IMR-90 (cell line): ENCODE measurements around the gene HRH3. TPM values are rescaled to one million over a fixed set of nuclear protein-coding genes. Genes with fewer than 3 reads are reported as not detected.

Source experiments
- ATAC-seq: fragments of 200-7000 bp; cut with Tn5 transposase; 2 replicates; pipeline ENCODE4 v1.9.1; 2020; ENCODE audit warnings: low read depth, mild to moderate bottlenecking, moderate library complexity
- BruUV-seq: library from RNA; stranded (reverse); fragments of 400-500 nt; replicated peaks from 2 replicates; lab custom pipeline; 2021; lab: Mats Ljungman, UMichigan
- CTCF ChIA-PET: fragments of 300-600 bp; formaldehyde crosslinking; extraction: SDS; loops from one replicate; lab custom pipeline; 2021; ENCODE audit warnings: antibody characterized with exemption; lab: Yijun Ruan, JAX
- POLR2A ChIA-PET: fragments of 300-600 bp; sonication (Branson Sonifier 250); formaldehyde crosslinking; loops from one replicate; lab custom pipeline; 2022; ENCODE audit warnings: antibody characterized with exemption; ENCODE audit not compliant: unreplicated experiment; lab: Charles Lee
- DNase-seq: peaks from one replicate; pipeline ENCODE4 v3.0.0; 2013
- H2AFZ ChIP-seq: replicated peaks from 2 replicates; pipeline ENCODE3; 2013; ENCODE audit warnings: low read length, mild to moderate bottlenecking; ENCODE audit not compliant: poor library complexity
- H2AK5ac ChIP-seq: 2 replicates; pipeline ENCODE4 v1.6.1; 2013; ENCODE audit warnings: low read depth, low read length, inconsistent platforms
- H2AK9ac ChIP-seq: replicated peaks from 2 replicates; pipeline ENCODE3; 2013; ENCODE audit warnings: mild to moderate bottlenecking, low read depth, low read length, moderate library complexity; ENCODE audit not compliant: poor library complexity
- H2BK120ac ChIP-seq: 2 replicates; pipeline ENCODE4 v1.6.1; 2013; ENCODE audit warnings: low read depth, low read length, inconsistent platforms
- H2BK15ac ChIP-seq: 3 replicates; pipeline ENCODE4 v1.6.1; 2013; ENCODE audit warnings: low read depth, low read length, inconsistent platforms
- H2BK20ac ChIP-seq: 2 replicates; pipeline ENCODE4 v1.6.1; 2013; ENCODE audit warnings: low read depth, mild to moderate bottlenecking, inconsistent platforms, low read length, moderate library complexity
- H2BK5ac ChIP-seq: 2 replicates; pipeline ENCODE4 v1.6.1; 2013; ENCODE audit warnings: mild to moderate bottlenecking, low read depth, low read length, inconsistent platforms; ENCODE audit not compliant: poor library complexity, severe bottlenecking
- H3K14ac ChIP-seq: replicated peaks from 2 replicates; pipeline ENCODE4 v1.6.1; 2013; ENCODE audit warnings: low read depth, low read length, inconsistent platforms
- H3K18ac ChIP-seq: 2 replicates; pipeline ENCODE4 v1.6.1; 2013; ENCODE audit warnings: low read depth, low read length, control low read depth
- H3K23ac ChIP-seq: 2 replicates; pipeline ENCODE4 v1.6.1; 2013; ENCODE audit warnings: low read depth, low read length, inconsistent platforms
- H3K27ac ChIP-seq: 2 replicates; pipeline ENCODE4 v1.5.1; 2013; ENCODE audit warnings: mild to moderate bottlenecking, control low read depth, low read length; ENCODE audit not compliant: insufficient read depth
- H3K27me3 ChIP-seq: 2 replicates; pipeline ENCODE4 v1.6.1; 2013; ENCODE audit warnings: low read length; ENCODE audit not compliant: control insufficient read depth, insufficient read depth
- H3K36me3 ChIP-seq: 2 replicates; pipeline ENCODE4 v1.6.1; 2013; ENCODE audit warnings: low read length, mixed read lengths; ENCODE audit not compliant: control insufficient read depth, insufficient read depth
- H3K4ac ChIP-seq: 2 replicates; pipeline ENCODE4 v1.6.1; 2013; ENCODE audit warnings: low read depth, low read length, inconsistent platforms
- H3K4me1 ChIP-seq: 2 replicates; pipeline ENCODE4 v1.6.1; 2013; ENCODE audit warnings: low read length, mixed read lengths; ENCODE audit not compliant: control insufficient read depth, insufficient read depth
- H3K4me2 ChIP-seq: 2 replicates; pipeline ENCODE4 v1.6.1; 2013; ENCODE audit warnings: low read depth, mild to moderate bottlenecking, control low read depth, low read length, moderate library complexity
- H3K4me3 ChIP-seq: 2 replicates; pipeline ENCODE4 v1.5.1; 2013; ENCODE audit warnings: low read depth, mild to moderate bottlenecking, control low read depth, low read length, moderate library complexity; ENCODE audit not compliant: insufficient read depth
- H3K56ac ChIP-seq: 2 replicates; pipeline ENCODE4 v1.6.1; 2013; ENCODE audit warnings: low read length, inconsistent platforms; ENCODE audit not compliant: insufficient read depth; ENCODE audit errors: extremely low read depth
- H3K79me1 ChIP-seq, 2 experiments: 2 replicates each; pipeline ENCODE4 v1.6.1; 2013; ENCODE audit warnings: low read length in 2 of 2, inconsistent platforms in 1 of 2, low read depth in 1 of 2
- H3K9ac ChIP-seq: 2 replicates; pipeline ENCODE4 v1.6.1; 2013; ENCODE audit warnings: low read depth, low read length, control low read depth
- H3K9me1 ChIP-seq: 2 replicates; pipeline ENCODE4 v1.6.1; 2013; ENCODE audit warnings: low read length, inconsistent platforms; ENCODE audit not compliant: insufficient read depth
- H3K9me3 ChIP-seq: 2 replicates; pipeline ENCODE4 v1.6.1; 2013; ENCODE audit warnings: low read length; ENCODE audit not compliant: control insufficient read depth, insufficient read depth
- H4K20me1 ChIP-seq: 2 replicates; pipeline ENCODE4 v1.6.1; 2013; ENCODE audit warnings: low read length, inconsistent platforms; ENCODE audit not compliant: insufficient read depth
- H4K5ac ChIP-seq: 2 replicates; pipeline ENCODE4 v1.6.1; 2013; ENCODE audit warnings: mild to moderate bottlenecking, low read depth, low read length, control low read depth
- H4K8ac ChIP-seq, 2 experiments: 2 replicates each; pipeline ENCODE4 v1.6.1; 2013; ENCODE audit warnings: low read depth in 2 of 2, low read length in 2 of 2, control low read depth in 1 of 2, inconsistent platforms in 1 of 2
- H4K91ac ChIP-seq: 2 replicates; pipeline ENCODE4 v1.6.1; 2013; ENCODE audit warnings: low read depth, low read length, inconsistent platforms; ENCODE audit not compliant: insufficient read depth
- BHLHE40 ChIP-seq: fragments of 150-350 bp; IDR thresholded peaks from 2 replicates; pipeline ENCODE4 v1.6.1; 2016; ENCODE audit warnings: mild to moderate bottlenecking, low read depth, low read length
- CEBPB ChIP-seq: IDR thresholded peaks from 2 replicates; pipeline ENCODE4 v1.6.1; 2012; ENCODE audit warnings: low read depth, low read length, improper control_type of control experiment
- CHD1 ChIP-seq: IDR thresholded peaks from 2 replicates; pipeline ENCODE4 v1.6.1; 2012; ENCODE audit warnings: low read depth, low read length, improper control_type of control experiment
- FOS ChIP-seq: fragments of 150-350 bp; IDR thresholded peaks from 2 replicates; pipeline ENCODE4 v1.6.1; 2016; ENCODE audit warnings: low read depth, low read length
- MAFK ChIP-seq: IDR thresholded peaks from 2 replicates; pipeline ENCODE4 v1.6.1; 2012; ENCODE audit warnings: low read depth, low read length, improper control_type of control experiment
- MAZ ChIP-seq: IDR thresholded peaks from 2 replicates; pipeline ENCODE4 v1.6.1; 2012; ENCODE audit warnings: low read depth, mild to moderate bottlenecking, low read length, improper control_type of control experiment, moderate library complexity, borderline replicate concordance
- MXI1 ChIP-seq: IDR thresholded peaks from 2 replicates; pipeline ENCODE4 v1.6.1; 2012; ENCODE audit warnings: low read depth, mild to moderate bottlenecking, low read length, moderate library complexity, borderline replicate concordance
- NFE2L2 ChIP-seq: fragments of 150-350 bp; IDR thresholded peaks from 2 replicates; pipeline ENCODE4 v1.6.1; 2016; ENCODE audit warnings: low read depth, mild to moderate bottlenecking, low read length
- POLR2A ChIP-seq: IDR thresholded peaks from 2 replicates; pipeline ENCODE4 v1.6.1; 2012; ENCODE audit warnings: mild to moderate bottlenecking, low read depth, low read length
- RAD21 ChIP-seq: IDR thresholded peaks from 2 replicates; pipeline ENCODE4 v1.6.1; 2012; ENCODE audit warnings: low read length, improper control_type of control experiment
- RCOR1 ChIP-seq: IDR thresholded peaks from 2 replicates; pipeline ENCODE4 v1.6.1; 2012; ENCODE audit warnings: mild to moderate bottlenecking, low read length, improper control_type of control experiment; ENCODE audit not compliant: insufficient replicate concordance
- RFX5 ChIP-seq: IDR thresholded peaks from 2 replicates; pipeline ENCODE4 v1.8.0; 2012; ENCODE audit warnings: low read depth, mild to moderate bottlenecking, low read length, moderate library complexity
- SMC3 ChIP-seq: fragments of 150-350 bp; IDR thresholded peaks from 2 replicates; pipeline ENCODE4 v1.6.1; 2016; ENCODE audit warnings: low read depth, mild to moderate bottlenecking, antibody characterized with exemption, low read length, moderate library complexity
- WGBS, 2 experiments: methylation state at CpG; one replicate each; pipeline versions ENCODE4 v1.1.5 to v1.1.7; 2013; ENCODE audit warnings: missing lambda C conversion rate in 2 of 2; ENCODE audit not compliant: insufficient read length in 1 of 2; ENCODE audit errors: extremely low coverage in 2 of 2; 5-methylcytosine and 5-hydroxymethylcytosine counted together
- dilution Hi-C: fragments of 300-500 bp; cut with HindIII; formaldehyde crosslinking; loops from one replicate; pipeline ENCODE4 v1.14.3; 2018; ENCODE audit warnings: low sequenced_read_pairs; ENCODE audit not compliant: unreplicated experiment
- in situ Hi-C: fragments of 300-500 bp; cut with MboI; formaldehyde crosslinking; loops from 3 replicates; pipeline ENCODE4 v1.14.3; 2019; ENCODE audit warnings: low sequenced_read_pairs, inconsistent platforms, mixed read lengths
- intact Hi-C: fragments of 100-400 bp; cut with micrococcal nuclease; formaldehyde crosslinking; loops from 2 replicates; pipeline ENCODE4 v1.10.0; 2022
- polyA plus RNA-seq, 3 experiments: library from polyadenylated mRNA; depleted of rRNA; stranded (reverse); fragments of >200 nt; gene quantifications; 2 replicates each; pipeline ENCODE4 v1.2.3, GENCODE V29; 2012; ENCODE audit warnings: low replicate concordance in 1 of 3
- total RNA-seq: library from RNA; depleted of rRNA; stranded (reverse); fragments of >200 nt; gene quantifications from 2 replicates; pipeline ENCODE4 v1.2.3, GENCODE V29; 2012
- TF ChIP-seq, protein P1 (sequence below): fragments of 150-350 bp; IDR thresholded peaks from 2 replicates; pipeline ENCODE4 v1.6.1; 2016; ENCODE audit warnings: low read depth, mild to moderate bottlenecking, low read length, moderate library complexity, borderline replicate concordance
- TF ChIP-seq, protein P2 (sequence below): conservative IDR thresholded peaks from 2 replicates; pipeline ENCODE4 v1.5.1; 2012; ENCODE audit warnings: mild to moderate bottlenecking, low read depth, low read length, improper control_type of control experiment
- TF ChIP-seq, protein P3 (sequence below): fragments of 150-350 bp; IDR thresholded peaks from 2 replicates; pipeline ENCODE4 v1.6.1; 2017; ENCODE audit warnings: mild to moderate bottlenecking, antibody characterized with exemption, low read length, low read depth

Gene HRH3
- total and polyA plus RNA-seq, 2 of the 4 experiments (the other 2 are of a cell fraction) = not detected

DNA sequence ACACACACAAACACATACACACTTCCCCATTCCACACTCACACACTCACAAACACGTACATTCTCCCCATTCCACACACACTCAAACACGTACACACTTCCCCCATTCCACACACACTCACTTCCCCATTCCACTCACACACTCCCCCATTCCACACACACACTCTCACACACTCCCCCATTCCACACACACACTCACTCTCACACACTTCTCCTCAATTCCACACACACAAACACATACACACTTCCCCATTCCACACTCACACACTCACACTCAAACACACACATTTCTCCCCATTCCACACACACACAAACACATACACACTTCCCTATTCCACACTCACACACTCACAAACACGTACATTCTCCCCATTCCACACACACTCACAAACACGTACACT lies 9.6 kb upstream of the HRH3 start:
- ChIA-PET POLR2A (no interaction called here), CTCF (no interaction called here)
- Histone ChIP-seq H3K18ac (no peak overlapping the region), H3K27ac (no peak overlapping the region), H3K27me3 (peaks cover 53% of the 10 kb centered on the region), H4K5ac (no peak overlapping the region), H2AFZ (no peak overlapping the region), H3K4me1 (no peaks in the 10 kb centered on the region), H4K20me1 (peaks cover 4% of the 10 kb centered on the region; the same call in 1 of the 2 replicates), H3K9me1 (no peaks in the 10 kb centered on the region), H3K36me3 (no peaks in the 10 kb centered on the region), H2AK9ac (no peak overlapping the region), H3K79me1 (no peaks in the 10 kb centered on the region), H2AK5ac (no peak overlapping the region), H4K91ac (no peak overlapping the region), H3K9ac (no peak overlapping the region), H2BK5ac (peak overlapping the region; percentile 60), H3K4me3 (no peak overlapping the region), H3K4ac (no peak overlapping the region), H3K4me2 (no peak overlapping the region), H3K9me3 (peaks cover 4% of the 10 kb centered on the region), H2BK20ac (no peak overlapping the region), H2BK15ac (no peak overlapping the region), H3K56ac (no peak overlapping the region), H4K8ac (no peak overlapping the region), H2BK120ac (no peak overlapping the region), H3K23ac (no peak overlapping the region), H3K14ac (no peak overlapping the region)
- in situ Hi-C loops = no loop called here
- no TSS peak for BruUV-seq
- intact Hi-C loops = no loop called here
- DNase-seq (no peak), ATAC-seq (no peak)
- TF ChIP-seq FOS (no peak), SMC3 (no peak), RFX5 (no peak), BHLHE40 (no peak), CHD1 (no peak), MAFK (no peak), POLR2A (no peak), MXI1 (no peak), RAD21 (no peak), CEBPB (no peak), RCOR1 (no peak), NFE2L2 (no peak), MAZ (no peak)
- TF ChIP-seq, protein P1, sequence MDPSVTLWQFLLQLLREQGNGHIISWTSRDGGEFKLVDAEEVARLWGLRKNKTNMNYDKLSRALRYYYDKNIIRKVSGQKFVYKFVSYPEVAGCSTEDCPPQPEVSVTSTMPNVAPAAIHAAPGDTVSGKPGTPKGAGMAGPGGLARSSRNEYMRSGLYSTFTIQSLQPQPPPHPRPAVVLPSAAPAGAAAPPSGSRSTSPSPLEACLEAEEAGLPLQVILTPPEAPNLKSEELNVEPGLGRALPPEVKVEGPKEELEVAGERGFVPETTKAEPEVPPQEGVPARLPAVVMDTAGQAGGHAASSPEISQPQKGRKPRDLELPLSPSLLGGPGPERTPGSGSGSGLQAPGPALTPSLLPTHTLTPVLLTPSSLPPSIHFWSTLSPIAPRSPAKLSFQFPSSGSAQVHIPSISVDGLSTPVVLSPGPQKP = no peak
- TF ChIP-seq, protein P2, sequence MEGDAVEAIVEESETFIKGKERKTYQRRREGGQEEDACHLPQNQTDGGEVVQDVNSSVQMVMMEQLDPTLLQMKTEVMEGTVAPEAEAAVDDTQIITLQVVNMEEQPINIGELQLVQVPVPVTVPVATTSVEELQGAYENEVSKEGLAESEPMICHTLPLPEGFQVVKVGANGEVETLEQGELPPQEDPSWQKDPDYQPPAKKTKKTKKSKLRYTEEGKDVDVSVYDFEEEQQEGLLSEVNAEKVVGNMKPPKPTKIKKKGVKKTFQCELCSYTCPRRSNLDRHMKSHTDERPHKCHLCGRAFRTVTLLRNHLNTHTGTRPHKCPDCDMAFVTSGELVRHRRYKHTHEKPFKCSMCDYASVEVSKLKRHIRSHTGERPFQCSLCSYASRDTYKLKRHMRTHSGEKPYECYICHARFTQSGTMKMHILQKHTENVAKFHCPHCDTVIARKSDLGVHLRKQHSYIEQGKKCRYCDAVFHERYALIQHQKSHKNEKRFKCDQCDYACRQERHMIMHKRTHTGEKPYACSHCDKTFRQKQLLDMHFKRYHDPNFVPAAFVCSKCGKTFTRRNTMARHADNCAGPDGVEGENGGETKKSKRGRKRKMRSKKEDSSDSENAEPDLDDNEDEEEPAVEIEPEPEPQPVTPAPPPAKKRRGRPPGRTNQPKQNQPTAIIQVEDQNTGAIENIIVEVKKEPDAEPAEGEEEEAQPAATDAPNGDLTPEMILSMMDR = no peak
- TF ChIP-seq, protein P3, sequence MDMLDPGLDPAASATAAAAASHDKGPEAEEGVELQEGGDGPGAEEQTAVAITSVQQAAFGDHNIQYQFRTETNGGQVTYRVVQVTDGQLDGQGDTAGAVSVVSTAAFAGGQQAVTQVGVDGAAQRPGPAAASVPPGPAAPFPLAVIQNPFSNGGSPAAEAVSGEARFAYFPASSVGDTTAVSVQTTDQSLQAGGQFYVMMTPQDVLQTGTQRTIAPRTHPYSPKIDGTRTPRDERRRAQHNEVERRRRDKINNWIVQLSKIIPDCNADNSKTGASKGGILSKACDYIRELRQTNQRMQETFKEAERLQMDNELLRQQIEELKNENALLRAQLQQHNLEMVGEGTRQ = no peak
- dilution Hi-C loops = no loop called here
- 58 to 100% methylated on average over 4 of the region's 4 CpGs for WGBS, 2 experiments
